GM21723 (cell line): ENCODE measurements around the gene PDZD7.

Experiments used
- ATAC-seq: cut with Tn5 transposase; IDR thresholded peaks from one replicate; pipeline ENCODE4 v1.9.1; 2021; ENCODE audit warnings: mild to moderate bottlenecking, moderate library complexity; ENCODE audit not compliant: unreplicated experiment

The PDZD7 gene

GRCh38 chr10:101020427-101021075 is 10.4 kb downstream of the PDZD7 start:
- ATAC-seq, result no peak

GRCh38 chr10:101019440-101019703 is 11.6 kb downstream of the PDZD7 start:
- ATAC-seq, result no peak

GRCh38 chr10:101018600-101019439 is 12.1 kb downstream of the PDZD7 start:
- ATAC-seq, result no peak

GRCh38 chr10:101018118-101018599 is 12.8 kb downstream of the PDZD7 start:
- no peak for ATAC-seq

GRCh38 chr10:101016814-101017213 is 14.1 kb downstream of the PDZD7 start:
- no peak for ATAC-seq

- no peak for ATAC-seq
Measured at GRCh38 chr10:101015582-101015973, 15.4 kb downstream of the PDZD7 start.

GRCh38 chr10:101014966-101015581 is 15.9 kb downstream of the PDZD7 start:
- no peak for ATAC-seq

- ATAC-seq, result peak; percentile 47
Measured at GRCh38 chr10:101014230-101014884, 16.6 kb downstream of the PDZD7 start.

GRCh38 chr10:101013365-101013825 is 17.5 kb downstream of the PDZD7 start:
- ATAC-seq, result no peak

GRCh38 chr10:101012525-101013364 is 18.2 kb downstream of the PDZD7 start:
- ATAC-seq, result peak; percentile 81

- ATAC-seq, result no peak
Measured at GRCh38 chr10:101011517-101012423, 19.2 kb downstream of the PDZD7 start.

GRCh38 chr10:101010329-101010728 is 20.6 kb downstream of the PDZD7 start:
- ATAC-seq, result no peak

- no peak for ATAC-seq
Measured at GRCh38 chr10:101008823-101009423, 22.0 kb downstream of the PDZD7 start.

GRCh38 chr10:101007915-101008822 is 22.8 kb downstream of the PDZD7 start:
- no peak for ATAC-seq

- ATAC-seq, result no peak
Measured at GRCh38 chr10:101007099-101007711, 23.7 kb downstream of the PDZD7 start.

GRCh38 chr10:101006593-101007098 is 24.3 kb downstream of the PDZD7 start:
- ATAC-seq, result no peak

GRCh38 chr10:101005869-101006567 is 24.9 kb downstream of the PDZD7 start:
- ATAC-seq, result no peak
